ENCODE data around the gene CA10.

GRCh38 chr17:52064791-52065211, 93.7 kb downstream of the CA10 start:
- TF ChIP-seq, protein P1, sequence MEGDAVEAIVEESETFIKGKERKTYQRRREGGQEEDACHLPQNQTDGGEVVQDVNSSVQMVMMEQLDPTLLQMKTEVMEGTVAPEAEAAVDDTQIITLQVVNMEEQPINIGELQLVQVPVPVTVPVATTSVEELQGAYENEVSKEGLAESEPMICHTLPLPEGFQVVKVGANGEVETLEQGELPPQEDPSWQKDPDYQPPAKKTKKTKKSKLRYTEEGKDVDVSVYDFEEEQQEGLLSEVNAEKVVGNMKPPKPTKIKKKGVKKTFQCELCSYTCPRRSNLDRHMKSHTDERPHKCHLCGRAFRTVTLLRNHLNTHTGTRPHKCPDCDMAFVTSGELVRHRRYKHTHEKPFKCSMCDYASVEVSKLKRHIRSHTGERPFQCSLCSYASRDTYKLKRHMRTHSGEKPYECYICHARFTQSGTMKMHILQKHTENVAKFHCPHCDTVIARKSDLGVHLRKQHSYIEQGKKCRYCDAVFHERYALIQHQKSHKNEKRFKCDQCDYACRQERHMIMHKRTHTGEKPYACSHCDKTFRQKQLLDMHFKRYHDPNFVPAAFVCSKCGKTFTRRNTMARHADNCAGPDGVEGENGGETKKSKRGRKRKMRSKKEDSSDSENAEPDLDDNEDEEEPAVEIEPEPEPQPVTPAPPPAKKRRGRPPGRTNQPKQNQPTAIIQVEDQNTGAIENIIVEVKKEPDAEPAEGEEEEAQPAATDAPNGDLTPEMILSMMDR (IDR thresholded peaks at IDR 0.05): no peak
- TF ChIP-seq EP300 (IDR thresholded peaks at IDR 0.05) (no peak), POLR2A (IDR thresholded peaks at IDR 0.05) (no peak), POLR2AphosphoS5 (IDR thresholded peaks at IDR 0.05) (no peak)
